Measurements from ENCODE around the gene AKR1C8.

- TF ChIP-seq RAD21 (conservative IDR thresholded peaks at IDR 0.05) (no peak), EZH2 (IDR thresholded peaks at IDR 0.05; ENCODE audit: borderline replicate concordance, insufficient read depth, low read length, poor library complexity, severe bottlenecking) (no peak), CTCF (IDR thresholded peaks at IDR 0.05; ENCODE audit: poor library complexity, severe bottlenecking) (no peak), REST (IDR thresholded peaks at IDR 0.05; ENCODE audit: borderline replicate concordance) (no peak), SMC3 (conservative IDR thresholded peaks at IDR 0.05; ENCODE audit: poor library complexity) (no peak)
Measured at GRCh38 chr10:5147255-5147980, 37.5 kb downstream of the AKR1C8 start.
